Ovary (tissue), 3 donors: Measurements from ENCODE around the gene CSNK1G3.

Experiments used
- CTCF ChIP-seq, 3 donors: fragments of 450-650 bp in 2 of 3; fragments of 200-600 bp in 1 of 3; IDR thresholded peaks; one replicate each; pipeline versions ENCODE4 v1.5.1 to v1.8.0; 2016 to 2022; ENCODE audit warnings: antibody characterized with exemption in 3 of 3, mild to moderate bottlenecking in 1 of 3
- POLR2A ChIP-seq: fragments of 450-650 bp; IDR thresholded peaks from one replicate; pipeline ENCODE4 v1.6.1; 2017; ENCODE audit warnings: antibody characterized with exemption, mild to moderate bottlenecking, moderate library complexity
- donor health status: DM: no; HTN: no; CAD: no.

GRCh38 chr5:123647066-123647465 is 135.1 kb downstream of the CSNK1G3 start:
- no peak for TF ChIP-seq CTCF (IDR thresholded peaks at IDR 0.05)
- TF ChIP-seq POLR2A, result no peak
